DND-41 (cell line): ENCODE results near the gene CTBP1.

Experiments used
- ATAC-seq: fragments of 200-7000 bp; cut with Tn5 transposase; 3 replicates; pipeline ENCODE4 v1.9.1; 2021; ENCODE audit warnings: low read depth; ENCODE audit not compliant: insufficient read depth
- DNase-seq: peaks from one replicate; pipeline ENCODE4 v3.0.0-alpha.2; 2020
- H2AFZ ChIP-seq: 2 replicates; pipeline ENCODE4 v1.6.0; 2012; ENCODE audit warnings: low read depth, low read length
- H3K27ac ChIP-seq: 2 replicates; pipeline ENCODE4 v1.5.1; 2012; ENCODE audit warnings: low read length, inconsistent platforms
- H3K27me3 ChIP-seq: fragments of 200-600 bp; sonication (generic); 2 replicates; pipeline ENCODE4 v1.6.0; 2012; ENCODE audit warnings: low read length, mild to moderate bottlenecking, inconsistent platforms; ENCODE audit not compliant: insufficient read depth, poor library complexity
- H3K36me3 ChIP-seq: 2 replicates; pipeline ENCODE4 v1.5.1; 2012; ENCODE audit warnings: low read length, inconsistent platforms; ENCODE audit not compliant: insufficient read depth
- H3K4me1 ChIP-seq: 2 replicates; pipeline ENCODE4 v1.5.1; 2012; ENCODE audit warnings: mild to moderate bottlenecking, low read length; ENCODE audit not compliant: insufficient read depth
- H3K4me2 ChIP-seq: 2 replicates; pipeline ENCODE4 v1.6.0; 2012; ENCODE audit warnings: mild to moderate bottlenecking, moderate library complexity, low read length, inconsistent platforms; ENCODE audit not compliant: insufficient read depth
- H3K4me3 ChIP-seq, 2 experiments: fragments of 200-600 bp in 1 of 2; shearing (Covaris generic) in 1 of 2; 2 replicates each; pipeline ENCODE4 v1.5.1; 2012 to 2016; ENCODE audit warnings: inconsistent platforms in 2 of 2, low read length in 2 of 2, mild to moderate bottlenecking in 2 of 2, low read depth in 1 of 2, moderate library complexity in 1 of 2
- H3K79me2 ChIP-seq: 2 replicates; pipeline ENCODE4 v1.6.0; 2012; ENCODE audit warnings: low read length, inconsistent platforms; ENCODE audit not compliant: insufficient read depth
- H3K9ac ChIP-seq: 2 replicates; pipeline ENCODE4 v1.6.0; 2012; ENCODE audit warnings: low read depth, mild to moderate bottlenecking, inconsistent platforms, low read length, moderate library complexity
- H3K9me3 ChIP-seq: 2 replicates; pipeline ENCODE4 v1.5.1; 2012; ENCODE audit warnings: low read length, moderate library complexity, mild to moderate bottlenecking, inconsistent platforms; ENCODE audit not compliant: insufficient read depth, severe bottlenecking
- H4K20me1 ChIP-seq: 2 replicates; pipeline ENCODE4 v1.6.0; 2012; ENCODE audit warnings: low read length; ENCODE audit not compliant: insufficient read depth
- EZH2 ChIP-seq: IDR thresholded peaks from 3 replicates; pipeline ENCODE4 v1.6.1; 2012; ENCODE audit warnings: borderline replicate concordance, low read depth, mild to moderate bottlenecking, moderate library complexity, low read length, inconsistent platforms; ENCODE audit not compliant: severe bottlenecking
- TF ChIP-seq, protein P1 (sequence below): IDR thresholded peaks from 2 replicates; pipeline ENCODE4 v1.5.1; 2012; ENCODE audit warnings: borderline replicate concordance, low read length, moderate library complexity, mild to moderate bottlenecking; ENCODE audit not compliant: poor library complexity, severe bottlenecking; ENCODE audit errors: extremely low read depth

The CTBP1 gene

DNA sequence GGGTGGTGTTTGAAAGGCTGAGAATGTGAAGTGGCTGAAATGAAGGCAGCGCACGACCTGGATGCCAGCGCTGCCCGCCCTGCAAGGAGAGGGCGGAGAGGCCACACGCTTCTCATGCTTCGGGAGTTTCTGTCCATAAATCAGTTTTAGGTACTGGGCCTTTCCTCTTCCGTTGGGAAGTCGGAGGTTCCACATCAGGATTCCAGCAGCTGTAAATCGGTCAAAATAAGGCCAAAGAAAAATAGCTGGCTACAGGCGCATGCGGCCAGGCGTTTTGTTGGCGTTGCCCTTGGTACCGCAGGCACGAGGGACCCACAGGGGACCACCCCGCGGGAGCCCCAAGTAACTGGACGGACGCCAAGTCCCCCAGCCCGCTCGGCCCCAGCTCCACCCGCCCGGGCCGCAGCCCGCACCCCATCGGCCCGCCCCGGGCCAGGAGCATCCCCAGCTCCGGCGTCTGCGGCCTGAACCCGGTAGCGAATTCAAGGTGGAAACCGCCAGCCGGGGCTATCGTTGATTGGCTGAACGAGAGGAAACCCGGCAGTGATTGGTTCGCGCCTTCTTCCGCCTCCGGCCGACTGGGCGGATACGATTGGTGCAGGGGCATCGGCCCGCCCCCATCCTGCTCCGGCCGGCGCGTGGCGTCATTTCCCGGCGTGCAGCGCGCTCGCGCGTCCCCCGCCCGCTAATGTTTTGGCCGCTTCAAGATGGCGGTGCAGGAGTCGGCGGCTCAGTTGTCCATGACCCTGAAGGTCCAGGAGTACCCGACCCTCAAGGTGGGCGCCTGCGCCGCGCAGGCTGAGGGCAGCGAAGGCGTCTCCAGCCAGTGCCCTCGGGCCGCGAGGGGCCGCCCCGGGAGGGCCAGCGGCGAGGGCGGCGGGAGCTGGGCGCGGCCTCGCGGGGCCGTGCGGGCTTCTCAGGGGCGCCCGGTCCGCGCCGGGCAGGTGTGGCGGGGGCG, 40.6 kb upstream of the CTBP1 start, which contains the start of gene MAEA:
MAEA (plus strand) TSS at position 685 of the 958 bp plus-strand sequence; CDS start at position 708, 23 bp downstream.
- peaks cover 55% of the 10 kb centered on the region for H3K79me2 ChIP-seq
- peak; percentile 98 for DNase-seq
- peak within 1 kb of the TSS; percentile 93 for H3K4me2 ChIP-seq
- H2AFZ ChIP-seq, result peak within 1 kb of the TSS; percentile 92
- peaks cover 14% of the 10 kb centered on the region for H3K36me3 ChIP-seq
- H3K4me1 ChIP-seq, result peaks cover 37% of the 10 kb centered on the region
- no peaks in the 10 kb centered on the region for H3K27me3 ChIP-seq
- peak within 1 kb of the TSS; percentile 63 to 75 for H3K4me3 ChIP-seq
- no peak for TF ChIP-seq EZH2
- TF ChIP-seq, protein P1, sequence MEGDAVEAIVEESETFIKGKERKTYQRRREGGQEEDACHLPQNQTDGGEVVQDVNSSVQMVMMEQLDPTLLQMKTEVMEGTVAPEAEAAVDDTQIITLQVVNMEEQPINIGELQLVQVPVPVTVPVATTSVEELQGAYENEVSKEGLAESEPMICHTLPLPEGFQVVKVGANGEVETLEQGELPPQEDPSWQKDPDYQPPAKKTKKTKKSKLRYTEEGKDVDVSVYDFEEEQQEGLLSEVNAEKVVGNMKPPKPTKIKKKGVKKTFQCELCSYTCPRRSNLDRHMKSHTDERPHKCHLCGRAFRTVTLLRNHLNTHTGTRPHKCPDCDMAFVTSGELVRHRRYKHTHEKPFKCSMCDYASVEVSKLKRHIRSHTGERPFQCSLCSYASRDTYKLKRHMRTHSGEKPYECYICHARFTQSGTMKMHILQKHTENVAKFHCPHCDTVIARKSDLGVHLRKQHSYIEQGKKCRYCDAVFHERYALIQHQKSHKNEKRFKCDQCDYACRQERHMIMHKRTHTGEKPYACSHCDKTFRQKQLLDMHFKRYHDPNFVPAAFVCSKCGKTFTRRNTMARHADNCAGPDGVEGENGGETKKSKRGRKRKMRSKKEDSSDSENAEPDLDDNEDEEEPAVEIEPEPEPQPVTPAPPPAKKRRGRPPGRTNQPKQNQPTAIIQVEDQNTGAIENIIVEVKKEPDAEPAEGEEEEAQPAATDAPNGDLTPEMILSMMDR, result no peak
- ATAC-seq, result peak; percentile 96
- peaks cover 37% of the 10 kb centered on the region for H4K20me1 ChIP-seq
- H3K27ac ChIP-seq, result peak within 1 kb of the TSS; percentile 92
- peaks cover 13% of the 10 kb centered on the region for H3K9me3 ChIP-seq
- H3K9ac ChIP-seq, result peak within 1 kb of the TSS; percentile 83

DNA sequence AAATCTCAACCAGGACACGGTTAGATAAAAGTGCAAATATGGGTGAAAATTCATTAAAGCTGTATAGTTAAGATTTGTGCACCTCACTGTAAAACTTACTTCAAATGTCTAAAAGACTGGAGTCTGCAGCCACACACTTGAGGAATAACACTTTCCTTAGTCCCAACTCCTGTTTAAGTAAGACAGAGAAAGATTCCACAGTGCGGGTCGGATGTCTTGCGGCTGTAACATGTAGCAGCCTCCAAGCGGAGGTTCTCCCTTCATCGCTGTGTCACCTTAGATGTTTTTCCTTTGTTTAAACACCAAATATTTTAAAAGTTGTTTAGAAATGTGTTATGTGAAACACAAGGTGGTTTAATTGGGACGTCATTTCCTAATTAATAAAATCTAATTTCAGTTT, 39.9 kb upstream of the CTBP1 start:
- H3K4me3 ChIP-seq, result peak overlapping the region; percentile 63 to 75
- peaks cover 12% of the 10 kb centered on the region for H3K36me3 ChIP-seq
- H4K20me1 ChIP-seq, result peaks cover 30% of the 10 kb centered on the region
- no peaks in the 10 kb centered on the region for H3K27me3 ChIP-seq
- TF ChIP-seq, protein P1, result no peak
- TF ChIP-seq EZH2, result no peak
- peaks cover 48% of the 10 kb centered on the region for H3K79me2 ChIP-seq
- peaks cover 13% of the 10 kb centered on the region for H3K9me3 ChIP-seq
- peaks cover 37% of the 10 kb centered on the region for H3K4me1 ChIP-seq
- H3K4me2 ChIP-seq, result peak overlapping the region; percentile 71
- DNase-seq (no peak), ATAC-seq (no peak)
- H3K9ac ChIP-seq, result peak overlapping the region; percentile 83
- H3K27ac ChIP-seq, result peak overlapping the region; percentile 92
- peak overlapping the region; percentile 81 for H2AFZ ChIP-seq

DNA sequence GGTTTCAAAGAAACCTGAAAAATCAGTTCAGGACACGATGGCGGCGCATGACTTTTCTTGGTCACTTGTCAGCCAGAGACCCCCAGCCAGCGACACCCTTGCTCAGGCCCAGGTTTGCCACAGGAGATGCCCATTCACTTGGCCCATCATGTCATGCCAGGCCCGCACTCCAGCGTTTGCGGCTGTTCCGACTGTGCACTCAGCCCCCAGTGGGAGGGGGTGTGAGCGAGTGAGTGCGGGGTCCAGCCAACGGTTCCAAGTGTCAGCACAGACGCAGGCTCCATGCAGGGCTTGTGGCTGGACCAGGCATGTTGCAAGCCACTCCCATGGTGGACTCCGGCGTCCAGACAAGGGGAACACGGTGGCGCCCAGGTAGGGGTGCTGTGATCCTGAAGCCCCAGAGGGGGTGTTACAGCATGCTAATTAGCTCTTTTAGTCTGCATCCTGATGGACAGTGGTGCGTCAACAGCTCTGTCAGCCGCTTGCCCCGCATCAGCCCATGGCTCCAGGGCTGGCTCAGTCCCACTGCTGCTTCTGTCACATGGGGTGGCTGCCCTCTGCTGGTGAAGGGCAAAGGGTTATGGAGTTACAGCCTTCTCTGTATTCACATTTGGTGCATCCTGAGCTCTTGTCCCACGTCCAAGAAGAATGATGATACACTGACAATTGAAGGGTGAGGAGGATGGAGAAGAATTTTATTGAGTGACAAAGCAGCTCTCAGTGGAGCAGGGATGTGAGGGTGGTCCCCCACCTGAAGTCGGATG, 37.0 kb upstream of the CTBP1 start:
- Histone ChIP-seq H3K9ac (no peak overlapping the region), H3K4me1 (peaks cover 14% of the 10 kb centered on the region), H3K27ac (no peak overlapping the region), H4K20me1 (peaks cover 7% of the 10 kb centered on the region; the same call in 1 of the 2 replicates), H3K79me2 (peaks cover 20% of the 10 kb centered on the region), H3K27me3 (no peaks in the 10 kb centered on the region), H3K4me2 (no peak overlapping the region), H3K9me3 (peaks cover 13% of the 10 kb centered on the region), H3K36me3 (no peaks in the 10 kb centered on the region; the same call in 1 of the 2 replicates), H2AFZ (no peak overlapping the region), H3K4me3 (no peak overlapping the region)
- ATAC-seq (no peak), DNase-seq (peak; percentile 40)
- no peak for TF ChIP-seq EZH2
- TF ChIP-seq, protein P1, result peak; percentile 37
